ENCODE data around the gene MOB3B. TPM values are rescaled to one million over a fixed set of nuclear protein-coding genes. Genes with fewer than 3 reads are reported as not detected.
A peak's percentile ranks its signal among the peaks of the same experiment; 100 is the strongest.

MOB3B gene
- total RNA-seq, 4 donors from 2014 or later = 8.2 to 16.5 (median 10.5) TPM

DNA sequence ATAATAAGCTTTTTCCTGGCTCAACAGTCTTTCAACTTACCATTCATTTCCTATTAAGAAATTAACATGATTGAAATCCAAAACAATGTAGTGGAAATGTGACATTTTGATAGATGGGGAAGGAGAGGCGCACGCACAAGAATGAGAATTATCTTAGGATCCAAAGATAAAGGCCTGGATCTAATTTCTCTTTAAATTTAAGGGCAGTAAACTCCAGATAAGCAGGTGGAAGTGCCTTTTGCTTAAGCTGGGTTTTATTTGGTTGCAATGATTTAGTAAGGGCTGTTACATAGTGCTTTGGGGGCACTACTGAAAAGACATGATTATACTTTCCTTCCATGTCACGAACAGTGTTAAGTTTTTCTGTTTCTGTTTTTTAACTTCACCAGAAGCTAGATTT, 250.0 kb downstream of the MOB3B start:
- intact Hi-C loops (cut with DNase I; ENCODE audit: low total_unique reads) = loop anchor here (10.0 kb wide), 1 partner anchor 235 kb away; no protein-coding TSS in a partner anchor
- no peak for DNase-seq (ENCODE audit: low spot score in 2 of 2)
- no peak overlapping the region for H3K4me3 ChIP-seq (ENCODE audit: low read depth, poor library complexity, severe bottlenecking)
- 86 to 91% methylated on average over 3 of the region's 3 CpGs for WGBS, 2 donors
- no peak for TF ChIP-seq POLR2A (IDR thresholded peaks at IDR 0.05)
- no peak for TF ChIP-seq CTCF (IDR thresholded peaks at IDR 0.05)

- no peak overlapping the region for H3K4me3 ChIP-seq (ENCODE audit: low read depth, poor library complexity, severe bottlenecking)
- TF ChIP-seq CTCF (IDR thresholded peaks at IDR 0.05) = no peak
- TF ChIP-seq POLR2A (IDR thresholded peaks at IDR 0.05) = no peak
- intact Hi-C loops (cut with DNase I; ENCODE audit: low total_unique reads) = loop anchor here (10.0 kb wide), 1 partner anchor 234 kb away; no protein-coding TSS in a partner anchor
- peak in 1 of 2 donors; percentile 23 for DNase-seq (ENCODE audit: low spot score in 2 of 2)
- WGBS, 2 donors = 80 to 81% methylated on average over 1 of the region's 1 CpG
Observed at GRCh38 chr9:27278374-27278773, 251.2 kb downstream of the MOB3B start.

DNA sequence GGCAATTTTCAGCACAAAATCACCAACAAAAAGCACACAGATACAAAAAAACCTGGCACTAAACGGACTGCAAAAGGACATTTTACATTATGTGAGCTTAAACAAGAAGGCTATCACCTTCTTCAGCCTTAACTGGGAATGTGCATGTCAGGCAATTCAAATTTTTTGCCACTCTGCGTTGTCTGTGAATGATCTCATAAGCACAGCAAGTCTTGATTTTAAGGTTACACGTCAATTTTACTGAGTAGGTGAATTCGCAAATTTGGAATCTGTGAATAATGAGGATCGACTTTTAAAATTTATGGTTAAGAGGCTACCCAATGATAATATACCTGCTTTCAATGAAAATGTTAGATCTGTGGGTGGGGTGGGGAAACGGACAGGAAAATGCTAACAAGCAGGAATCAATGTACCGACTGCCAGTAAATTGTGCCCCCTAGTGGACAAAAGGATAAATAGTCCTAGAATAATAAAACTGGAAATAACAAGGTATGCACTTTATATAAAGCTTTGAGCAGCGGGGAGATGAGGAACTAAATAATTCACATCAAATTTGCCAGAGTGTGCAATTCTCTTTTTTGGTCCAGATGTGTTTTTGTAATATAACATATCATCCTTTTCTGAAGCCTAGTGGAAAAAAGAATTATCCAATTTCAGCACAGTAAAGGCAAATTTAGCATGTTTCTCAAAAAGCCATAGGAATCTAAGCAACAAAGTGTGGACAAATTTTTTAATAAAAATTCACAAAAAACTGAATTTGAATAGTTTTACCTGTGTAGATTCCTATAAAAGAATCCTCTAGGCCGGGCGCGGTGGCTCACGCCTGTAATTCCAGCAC, 253.2 kb downstream of the MOB3B start:
- intact Hi-C loops (cut with DNase I; ENCODE audit: low total_unique reads) = loop anchor here (10.0 kb wide), 1 partner anchor 232 kb away; no protein-coding TSS in a partner anchor
- TF ChIP-seq POLR2A (IDR thresholded peaks at IDR 0.05) = no peak
- TF ChIP-seq CTCF (IDR thresholded peaks at IDR 0.05) = no peak
- no peak for DNase-seq (ENCODE audit: low spot score in 2 of 2)
- no peak overlapping the region for H3K4me3 ChIP-seq (ENCODE audit: low read depth, poor library complexity, severe bottlenecking)
- 40 to 43% methylated on average over 12 of the region's 12 CpGs for WGBS, 2 donors

Other genes starting within 250 kb of the MOB3B start
- under 1 TPM in 1 of 4 donors, not detected in 3; 0.42 TPM for gene EQTN, start 232.7 kb downstream of the MOB3B start, total RNA-seq
- not detected for gene IFNK, start 5.5 kb downstream of the MOB3B start, total RNA-seq
- gene C9orf72, start 43.7 kb upstream of the MOB3B start, total RNA-seq = 10 to 100 TPM; 10.3 to 16.6 (median 12.5) TPM